NAMALWA (cell line): ENCODE measurements around the gene APOL1.
A peak's percentile ranks its signal among the peaks of the same experiment; 100 is the strongest.
"Not testable (repeated sequence)": the region's sequence is repeated elsewhere in the genome, so short reads cannot be mapped to it uniquely, and the experiment has no call there.

Experiments used
- DNase-seq: peaks from one replicate; pipeline ENCODE4 v3.0.0-alpha.2; 2015; ENCODE audit warnings: low spot score

APOL1 gene

DNA sequence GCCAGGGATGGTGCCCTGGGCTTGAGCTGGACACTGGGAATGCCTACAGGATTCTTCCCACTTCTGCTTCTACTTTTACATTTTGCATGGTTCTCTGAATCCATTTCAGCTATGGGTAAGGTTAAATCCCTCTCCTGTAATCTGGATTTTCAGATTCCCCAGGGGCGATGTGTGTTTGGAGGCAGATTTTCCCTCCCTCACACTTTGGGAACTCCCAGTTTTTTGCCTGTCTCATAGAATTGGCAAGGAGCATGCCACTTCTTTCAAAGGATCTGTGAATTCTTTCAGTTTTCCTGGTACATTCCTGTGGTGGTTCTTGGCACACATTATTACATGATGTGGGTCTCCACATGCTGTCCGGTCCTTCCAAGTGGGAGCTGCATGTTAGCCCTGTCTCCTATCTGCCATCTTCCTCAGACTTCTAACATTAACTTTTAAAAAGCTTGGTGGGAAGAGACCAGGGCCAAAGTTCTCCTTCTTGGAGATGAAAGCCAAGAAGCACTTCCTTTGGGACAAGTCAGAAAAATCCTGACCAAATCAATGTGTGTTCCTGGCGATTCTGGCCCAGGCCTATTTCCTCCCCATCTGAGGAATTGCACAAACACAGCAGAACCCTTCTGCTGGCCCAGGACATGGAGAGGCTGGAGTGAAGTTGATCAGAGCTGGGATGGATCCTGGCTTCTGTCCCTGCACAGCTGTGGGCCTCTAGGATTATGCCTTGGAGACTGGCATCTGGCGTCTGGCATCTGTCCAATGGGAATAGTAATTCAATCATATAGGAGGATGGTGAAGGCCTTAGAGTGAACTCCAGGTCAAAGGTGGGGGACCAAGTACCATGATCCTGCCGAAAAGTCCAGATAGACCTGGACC lies 8.2 kb upstream of the APOL1 start:
- no peak for DNase-seq

DNA sequence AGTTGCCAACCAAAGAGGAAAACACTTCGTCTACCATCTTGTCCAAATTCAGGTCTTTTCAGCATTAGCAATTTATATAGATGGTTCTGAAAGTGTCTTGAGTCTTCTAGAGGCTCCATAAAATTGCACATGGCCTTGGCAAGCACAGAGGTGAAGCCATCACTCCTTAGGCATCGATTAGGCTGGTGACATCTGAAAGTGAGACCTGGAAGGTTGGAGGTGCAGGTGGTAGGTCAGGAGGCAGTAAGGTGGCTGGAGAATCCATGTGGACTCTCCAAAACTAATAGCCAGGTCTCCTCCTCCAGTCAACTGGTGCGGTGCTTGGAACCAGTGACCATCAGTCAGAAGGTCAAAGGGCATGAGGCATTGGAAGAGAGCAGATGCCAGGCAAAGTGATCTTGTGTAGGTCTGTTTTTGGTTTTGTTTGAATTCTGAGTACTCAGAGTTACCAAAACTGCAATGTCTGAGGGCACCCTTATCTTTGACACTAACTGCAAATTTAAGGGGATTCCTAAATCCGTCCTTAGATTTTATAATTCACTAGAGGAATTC lies 7.1 kb upstream of the APOL1 start:
- DNase-seq = no peak

DNA sequence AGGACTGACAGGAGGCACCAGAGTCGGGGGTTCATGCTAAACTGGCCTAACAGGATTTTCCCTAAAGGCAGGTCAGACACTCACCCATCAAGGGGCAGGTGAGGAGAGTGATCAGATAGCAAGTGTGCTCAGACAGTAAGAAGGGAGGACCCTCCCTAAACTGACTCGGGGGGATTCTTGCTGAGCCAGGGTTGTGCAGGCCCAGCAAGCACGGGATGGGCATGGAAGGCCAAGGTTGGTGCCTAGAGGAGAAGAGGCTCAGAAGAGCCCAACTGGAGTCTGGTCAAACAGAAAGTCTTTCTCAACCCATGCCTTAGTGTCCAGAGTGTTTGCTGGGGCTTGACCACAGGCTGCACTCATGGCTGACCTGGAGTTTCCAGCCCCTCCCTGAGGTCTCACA lies 6.2 kb upstream of the APOL1 start:
- DNase-seq = no peak

DNA sequence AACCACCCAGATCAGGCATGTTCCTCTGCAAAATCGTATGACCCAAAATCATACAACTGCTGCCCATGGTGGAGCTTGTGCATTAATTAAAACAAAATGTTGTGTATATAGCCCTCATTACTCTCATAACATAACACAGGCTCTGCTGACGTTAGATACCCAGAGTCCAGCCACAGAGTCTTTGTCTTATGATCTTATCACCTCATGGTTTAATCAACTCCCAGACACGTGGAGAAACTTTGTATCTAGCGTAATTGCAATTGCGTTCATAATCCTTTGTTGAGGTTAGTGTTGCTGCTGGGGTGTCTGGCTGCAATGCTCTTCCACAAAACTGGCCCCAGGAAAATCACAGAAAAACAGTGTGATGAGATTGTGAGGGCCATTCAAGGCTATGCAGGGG lies 5.0 kb upstream of the APOL1 start:
- no peak for DNase-seq

DNA sequence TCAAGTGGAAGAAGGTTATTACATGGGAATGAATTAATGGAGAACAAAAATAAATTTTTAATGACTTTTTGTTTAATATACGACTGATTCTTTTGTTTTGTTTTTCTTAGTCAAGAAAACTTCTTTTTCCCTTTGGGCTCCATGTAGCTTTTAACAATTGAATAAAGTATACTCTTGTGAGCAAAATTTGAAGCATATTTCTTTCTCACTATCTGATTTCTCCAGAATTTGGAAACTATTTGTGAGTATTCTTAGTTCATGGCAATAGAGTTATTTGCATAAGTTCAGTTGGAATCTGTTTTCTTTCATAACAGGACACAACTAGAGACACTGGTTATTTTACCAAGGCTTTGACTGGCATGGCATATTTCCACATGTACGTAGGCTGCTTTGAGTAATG lies 3.8 kb upstream of the APOL1 start:
- DNase-seq = no peak

DNA sequence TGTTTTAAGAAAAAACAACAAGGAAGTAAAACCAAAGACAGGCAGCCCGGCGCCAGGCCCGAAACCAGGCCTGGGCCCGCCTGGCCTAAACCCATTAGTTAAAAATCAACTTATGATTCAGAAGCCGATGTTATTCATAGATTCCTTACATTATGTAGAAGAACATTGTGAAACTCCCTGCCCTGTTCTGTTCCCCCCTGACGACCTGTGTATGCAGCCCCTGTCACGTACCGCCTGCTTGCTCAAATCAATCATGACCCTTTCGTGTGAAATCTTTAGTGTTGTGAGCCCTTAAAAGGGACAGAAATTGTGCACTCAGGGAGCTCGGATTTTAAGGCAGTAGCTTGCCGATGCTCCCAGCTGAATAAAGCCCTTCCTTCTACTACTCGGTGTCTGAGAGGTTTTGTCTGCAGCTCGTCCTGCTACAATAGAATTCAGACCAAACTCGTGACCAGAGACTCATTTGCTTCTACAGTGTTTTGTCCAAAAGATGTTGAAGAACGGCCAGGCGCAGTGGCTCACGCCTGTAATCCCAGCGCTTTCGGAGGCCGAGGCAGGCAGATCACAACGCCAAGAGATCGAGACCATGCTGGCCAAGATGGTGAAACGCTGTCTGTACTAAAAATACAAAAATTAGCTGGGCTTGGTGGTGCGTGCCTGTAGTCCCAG lies 2.5 kb upstream of the APOL1 start:
- not testable (repeated sequence) for DNase-seq

DNA sequence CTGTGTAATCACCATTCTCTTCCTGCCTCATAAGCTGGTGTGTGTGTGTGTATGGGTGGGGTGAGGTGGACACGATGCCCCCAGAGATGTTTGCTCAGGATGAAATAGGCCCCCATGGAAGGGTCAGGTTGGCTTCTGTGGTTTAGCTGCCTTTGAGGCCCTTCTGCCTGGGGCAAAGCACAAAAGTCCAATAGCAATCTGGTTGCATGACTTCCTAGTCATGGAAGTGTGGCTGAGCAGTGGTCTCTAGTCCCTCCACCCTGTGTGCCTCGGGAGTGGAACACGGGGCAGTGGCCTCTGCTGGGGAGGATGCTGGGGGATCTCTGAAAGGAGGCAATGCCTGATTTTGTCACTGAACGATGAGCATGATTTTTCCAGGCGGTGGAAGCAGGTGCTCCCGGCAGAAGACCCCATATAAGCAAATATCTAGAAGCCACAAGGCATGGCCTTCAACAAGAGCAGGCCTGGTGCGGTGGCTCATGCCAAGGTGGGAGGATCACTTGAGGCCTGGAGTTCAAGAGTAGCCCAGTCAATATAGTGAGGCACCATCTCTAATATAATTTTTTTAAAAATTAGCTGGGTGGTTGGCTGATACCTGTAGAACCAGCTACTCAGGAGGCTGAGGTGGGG lies 839 bp upstream of the APOL1 start:
- not testable (repeated sequence) for DNase-seq

DNA sequence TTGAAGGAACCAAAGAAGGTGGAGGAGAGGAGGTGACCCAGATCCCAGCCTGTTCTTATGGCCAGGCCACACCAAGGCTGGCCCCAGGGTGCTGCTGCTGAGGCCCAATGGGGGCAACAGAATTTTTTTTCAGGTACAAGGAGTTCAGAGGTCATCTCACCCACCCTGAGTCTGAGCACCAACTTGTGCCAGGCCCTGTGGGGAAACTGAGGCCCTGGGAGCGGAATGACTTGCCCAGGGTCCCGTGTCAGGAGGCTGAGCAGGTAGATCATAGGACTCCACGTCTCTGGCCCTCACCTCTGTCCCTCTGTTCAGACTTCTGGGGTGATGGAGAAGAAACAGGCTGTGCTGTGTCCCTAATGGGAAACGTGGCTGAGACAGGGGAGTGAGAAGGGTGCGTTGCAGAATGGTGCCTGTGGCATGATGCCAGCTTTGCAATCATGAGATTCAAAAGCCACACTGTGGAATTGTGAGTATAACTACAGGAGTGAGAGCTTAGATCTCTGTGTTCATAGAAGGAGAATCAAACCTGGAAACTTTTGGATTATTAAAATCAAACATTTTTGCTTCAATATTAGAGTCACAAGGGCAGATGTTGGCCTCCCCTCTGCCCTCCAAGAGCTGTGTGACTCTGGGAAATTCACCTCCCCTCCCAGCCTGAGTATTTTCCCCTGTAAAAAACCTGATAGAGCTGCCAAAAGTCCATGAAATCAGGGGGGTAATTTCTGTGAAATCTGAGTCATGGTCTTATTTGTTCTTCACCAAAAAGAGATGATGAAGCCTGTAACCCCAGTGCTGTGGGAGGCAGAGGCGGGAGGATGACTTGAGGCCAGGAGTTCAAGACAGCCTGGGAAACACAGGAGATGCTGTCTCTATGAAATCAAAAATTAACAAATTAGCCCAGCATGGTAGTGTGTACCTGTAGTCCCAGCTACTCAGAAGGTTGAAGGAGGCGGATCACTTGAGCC lies 874 bp downstream of the APOL1 start:
- DNase-seq = no peak

DNA sequence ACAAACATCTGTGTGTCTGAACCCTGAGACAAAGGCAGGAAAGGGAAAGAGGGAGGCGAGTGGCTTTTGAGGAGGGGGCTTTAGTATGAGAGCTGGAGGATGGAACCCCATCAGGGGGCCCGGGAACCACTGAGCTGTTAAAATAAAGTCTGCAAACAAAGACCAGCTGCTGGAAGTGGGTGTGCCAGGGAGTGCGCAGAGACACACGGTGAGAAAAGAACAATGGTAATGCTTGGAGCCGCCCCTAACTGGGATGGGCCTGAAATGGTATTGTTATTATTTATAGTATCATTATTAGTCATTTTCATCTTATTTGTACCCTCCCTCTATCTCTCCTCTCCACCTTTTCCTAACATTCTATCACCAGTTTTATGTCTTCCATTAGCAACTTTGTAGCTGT lies 2.6 kb downstream of the APOL1 start:
- not testable (repeated sequence) for DNase-seq

DNA sequence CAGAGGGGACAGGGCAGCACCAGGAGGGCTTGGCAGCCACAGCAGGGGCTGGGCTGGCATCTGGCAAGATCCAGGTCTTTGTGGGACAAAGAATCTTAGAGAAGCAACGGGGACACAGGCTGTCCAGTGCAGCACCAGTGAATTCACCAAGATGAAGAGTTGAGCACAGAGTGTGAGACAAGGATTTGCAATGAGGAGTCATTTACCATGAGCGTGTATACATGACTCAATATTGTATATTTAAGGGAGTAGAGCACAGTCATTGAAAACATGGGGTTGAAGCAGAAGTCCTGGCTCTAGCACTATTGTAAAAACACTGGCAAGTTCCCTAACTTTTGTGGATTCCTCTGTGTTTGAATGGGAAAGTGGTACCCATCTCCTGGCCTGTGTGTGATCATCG lies 3.5 kb downstream of the APOL1 start:
- no peak for DNase-seq

DNA sequence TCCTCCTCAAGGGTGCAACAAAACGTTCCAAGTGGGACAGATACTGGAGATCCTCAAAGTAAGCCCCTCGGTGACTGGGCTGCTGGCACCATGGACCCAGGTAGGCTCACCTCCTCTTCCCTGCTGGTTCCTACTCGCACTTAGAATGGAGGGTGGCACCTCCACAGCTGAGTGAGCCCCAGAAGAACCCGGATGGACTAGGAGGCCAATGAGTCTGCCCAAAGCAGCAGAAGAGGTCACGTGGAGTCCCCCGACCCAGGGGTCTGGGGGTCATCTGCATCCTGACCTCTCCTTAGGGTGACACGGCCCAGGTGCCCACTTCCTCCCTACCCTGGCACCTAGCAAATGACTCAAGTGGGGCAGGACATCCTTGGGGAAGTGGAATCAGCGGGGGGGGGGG lies 4.4 kb downstream of the APOL1 start:
- DNase-seq = no peak

DNA sequence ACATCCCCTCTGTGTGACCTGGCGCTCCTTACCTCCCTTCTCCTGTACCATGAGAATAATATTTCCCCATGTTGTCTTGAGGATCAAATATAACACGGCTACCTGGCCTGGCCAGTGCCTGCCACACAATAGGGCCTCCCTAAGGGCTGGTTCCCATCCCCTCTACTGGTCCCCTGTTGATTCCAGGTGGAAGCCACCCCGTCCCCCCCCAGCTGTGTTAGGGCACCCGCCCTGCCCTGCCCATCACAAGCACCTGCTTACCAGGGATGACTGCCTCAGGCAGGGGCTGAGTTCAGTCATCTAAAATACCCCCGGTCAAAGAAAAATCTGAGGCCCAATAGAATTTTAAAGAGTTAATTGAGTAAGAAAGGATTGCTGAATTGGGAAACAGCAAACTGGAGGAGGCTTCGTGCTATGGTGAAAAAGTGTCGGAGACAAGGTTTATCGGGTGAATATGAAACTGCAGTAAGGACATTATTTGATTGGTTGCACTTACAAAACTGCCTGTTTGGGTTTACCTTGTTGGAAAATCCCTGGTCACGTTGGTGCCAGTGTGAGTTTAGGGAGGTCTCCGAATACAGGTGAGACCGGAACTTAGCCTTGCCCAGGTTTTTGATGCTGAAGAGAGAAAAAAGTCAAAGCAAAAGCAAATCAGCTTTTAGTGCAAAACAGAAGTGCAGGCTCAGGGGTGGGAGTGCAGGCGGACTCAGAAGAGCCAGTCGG lies 5.2 kb downstream of the APOL1 start:
- DNase-seq = no peak

DNA sequence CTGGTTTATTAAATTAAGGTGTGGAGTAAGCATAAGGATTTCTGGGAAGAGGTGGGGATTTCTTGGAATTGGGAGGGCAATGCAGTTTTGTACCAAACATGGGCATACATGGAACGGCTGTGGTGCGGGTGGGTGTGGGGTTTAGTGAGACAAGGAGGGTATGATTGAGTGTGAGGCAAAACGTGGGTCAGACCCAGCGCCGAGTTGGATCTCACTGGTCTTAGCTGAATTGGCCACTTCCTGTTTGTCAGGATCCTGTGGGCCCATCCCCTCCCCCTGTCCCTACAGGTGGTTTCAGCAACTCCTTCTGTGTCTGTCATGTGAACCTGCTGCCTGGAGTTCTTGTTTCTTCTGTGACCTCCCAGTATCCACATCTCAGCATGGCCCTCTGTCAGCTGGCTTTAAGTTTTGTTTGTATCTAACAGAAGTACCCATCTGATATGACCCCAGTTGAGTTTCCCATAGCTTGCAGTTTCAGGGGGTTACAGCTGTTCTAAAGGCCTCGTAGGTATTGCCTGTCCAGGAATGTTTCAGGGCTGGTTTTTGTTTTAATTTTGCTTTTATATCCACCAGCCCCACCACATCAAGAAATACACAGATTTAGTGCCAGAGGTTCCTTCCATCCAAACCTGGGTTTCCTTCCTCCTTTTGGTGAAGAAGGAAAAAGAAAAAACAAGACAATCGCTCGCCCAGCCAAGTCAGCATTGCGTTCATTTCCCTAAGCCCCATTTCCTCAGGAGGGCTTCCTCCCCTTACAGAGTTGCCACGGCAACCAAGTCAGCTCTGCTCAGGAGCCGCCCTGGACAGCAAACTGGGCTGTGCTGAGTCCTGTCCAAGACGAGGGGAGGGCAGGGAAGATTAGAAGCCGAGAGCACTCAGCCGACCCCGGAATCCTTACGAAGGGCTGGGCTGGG lies 6.0 kb downstream of the APOL1 start:
- DNase-seq = peak; percentile 15

DNA sequence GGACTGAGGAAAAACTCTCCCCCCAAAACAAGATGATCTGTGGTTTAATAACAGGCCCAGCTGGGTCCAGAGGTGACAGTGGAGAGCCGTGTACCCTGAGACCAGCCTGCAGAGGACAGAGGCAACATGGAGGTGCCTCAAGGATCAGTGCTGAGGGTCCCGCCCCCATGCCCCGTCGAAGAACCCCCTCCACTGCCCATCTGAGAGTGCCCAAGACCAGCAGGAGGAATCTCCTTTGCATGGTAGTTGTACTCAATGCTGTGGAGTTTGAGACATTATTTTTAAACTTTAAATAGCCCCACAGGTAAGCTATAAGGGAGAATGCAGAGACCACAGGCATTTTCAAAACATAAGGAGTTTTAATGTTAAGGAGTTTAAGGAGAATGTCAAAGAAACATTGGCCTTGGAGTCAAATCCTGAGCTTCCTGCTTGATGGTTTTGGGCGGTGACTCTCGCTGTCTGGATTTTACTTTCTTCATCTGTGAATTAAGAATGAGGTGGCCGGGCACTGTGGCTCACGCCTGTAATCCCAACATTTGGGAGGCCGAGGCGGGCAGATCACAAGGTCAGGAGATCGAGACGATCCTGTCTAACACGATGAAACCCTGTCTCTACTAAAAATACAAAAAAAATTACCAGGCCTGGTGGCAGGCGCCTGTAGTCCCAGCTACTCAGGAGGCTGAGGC lies 6.8 kb downstream of the APOL1 start:
- DNase-seq = no peak

DNA sequence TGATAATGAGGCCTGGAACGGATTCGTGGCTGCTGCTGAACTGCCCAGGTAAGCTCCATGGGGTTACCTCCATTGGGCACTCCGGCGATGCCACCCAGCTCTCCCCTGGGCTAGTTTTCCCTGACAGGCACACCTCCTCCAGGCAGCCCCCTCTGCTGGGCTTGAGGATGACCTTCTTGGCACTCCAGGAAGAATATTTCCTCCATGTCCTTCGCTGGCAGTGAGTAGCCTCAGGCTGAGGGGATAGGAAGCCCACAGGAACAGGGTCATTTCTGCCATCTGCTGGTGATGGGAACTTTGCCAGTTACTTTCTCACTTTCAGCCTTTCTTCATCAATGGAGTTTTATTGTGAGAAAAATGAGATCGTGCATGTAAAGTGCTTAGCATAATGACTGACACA lies 8.7 kb downstream of the APOL1 start:
- not testable (repeated sequence) for DNase-seq

DNA sequence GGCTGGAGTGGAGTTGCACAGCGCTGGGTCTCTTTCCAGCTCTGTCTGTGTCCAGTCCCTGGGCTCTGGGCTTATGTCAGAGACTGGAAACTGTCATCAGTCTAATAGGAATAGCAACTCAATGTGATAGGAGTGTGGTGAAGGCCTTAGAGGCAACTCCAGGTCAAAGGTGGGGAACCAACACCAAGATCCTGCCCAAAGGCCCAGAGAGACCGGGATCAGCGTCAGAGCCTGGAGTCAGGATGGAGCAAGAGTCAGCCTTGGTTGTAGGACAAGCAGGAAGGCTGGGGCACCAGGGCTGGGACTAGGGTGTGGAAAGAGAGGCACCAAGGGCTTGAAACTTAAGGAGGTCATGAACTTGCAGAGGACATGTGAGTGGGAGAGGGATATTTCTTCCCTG lies 9.4 kb downstream of the APOL1 start:
- DNase-seq = not testable (repeated sequence)

DNA sequence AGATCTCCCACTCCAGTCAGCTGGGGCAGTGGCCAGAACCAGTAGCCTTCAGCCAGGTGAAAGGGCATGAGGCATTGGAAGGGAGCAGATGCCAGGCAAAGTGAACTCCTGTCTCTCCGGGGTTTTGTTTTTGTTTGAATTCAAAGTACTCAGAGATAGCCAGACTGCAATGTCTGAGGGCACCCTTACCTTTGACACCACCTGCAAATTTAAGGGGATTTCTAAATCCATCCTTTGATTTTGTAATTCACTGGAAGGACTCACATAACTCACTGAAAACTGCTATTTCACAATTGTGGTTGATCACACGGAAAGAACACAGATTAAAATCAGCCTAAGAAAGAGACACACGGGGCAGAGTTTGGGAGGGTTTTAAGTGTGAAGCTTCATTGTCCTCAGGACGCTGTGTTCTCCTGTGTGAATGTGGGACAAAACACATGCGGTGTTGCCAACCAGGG lies 10.3 kb downstream of the APOL1 start:
- DNase-seq = not testable (repeated sequence)

DNA sequence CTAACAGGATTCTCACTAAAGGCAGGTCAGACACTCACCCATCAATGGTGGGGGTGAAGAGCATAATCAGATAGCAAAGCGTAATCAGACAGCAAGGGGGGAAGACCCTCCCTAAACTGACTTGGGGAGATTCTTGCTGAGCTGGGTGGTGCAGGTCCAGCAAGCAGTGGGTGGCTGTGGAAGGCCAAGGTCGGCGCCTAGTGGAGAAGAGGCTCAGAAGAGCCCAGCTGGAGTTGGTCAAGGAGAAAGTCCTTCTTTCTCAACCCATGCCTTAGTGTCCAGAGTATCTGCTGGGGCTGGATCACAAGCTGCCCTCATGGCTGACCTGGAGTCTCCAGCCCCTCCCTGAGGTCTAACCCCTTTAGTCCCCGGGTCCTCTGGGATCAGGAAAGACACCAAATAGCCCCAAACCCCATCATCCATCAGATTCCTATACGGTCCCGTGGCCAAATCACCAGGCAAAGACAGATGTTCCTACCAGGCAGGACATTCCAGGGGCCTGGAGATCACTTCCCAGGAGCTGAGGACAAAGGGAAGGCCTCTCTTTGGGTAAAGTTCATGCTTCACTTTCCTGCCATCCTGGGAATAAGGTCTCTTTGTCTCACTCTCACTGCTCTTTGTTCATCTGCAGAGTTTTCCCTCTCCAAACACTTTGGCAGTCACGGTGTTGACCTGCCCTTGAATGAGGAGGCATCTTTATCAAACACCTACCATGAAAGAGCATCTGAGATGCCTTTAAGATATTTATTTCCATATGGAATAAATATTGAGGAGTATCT lies 11.1 kb downstream of the APOL1 start:
- DNase-seq = not testable (repeated sequence)
